LNCaP clone FGC (cell line): ENCODE measurements around the gene NALF2.

ENCODE experiments used
- DNase-seq: peaks from one replicate; pipeline ENCODE4 v3.0.0-alpha.2; 2011; ENCODE audit warnings: low read depth
- H3K4me3 ChIP-seq: 2 replicates; pipeline ENCODE4 v1.5.1; 2011; ENCODE audit warnings: mild to moderate bottlenecking, low read depth, low read length, control low read depth
- CTCF ChIP-seq: IDR thresholded peaks from 2 replicates; pipeline ENCODE4 v1.5.1; 2012; ENCODE audit warnings: mild to moderate bottlenecking; ENCODE audit not compliant: control insufficient read depth, insufficient read depth; ENCODE audit errors: extremely low read depth

NALF2 gene

GRCh38 chrX:69496183-69496582 is 7.9 kb upstream of the NALF2 start:
- no peak for DNase-seq
- no peak for TF ChIP-seq CTCF

GRCh38 chrX:69501429-69501828 is 2.7 kb upstream of the NALF2 start:
- H3K4me3 ChIP-seq, result no peak overlapping the region
- no peak for DNase-seq
- no peak for TF ChIP-seq CTCF

More at GRCh38 chrX:69496183-69496582, 7.9 kb upstream of the NALF2 start:
- no peak overlapping the region for H3K4me3 ChIP-seq

GRCh38 chrX:69503228-69503781 is 821 bp upstream of the NALF2 start:
- H3K4me3 ChIP-seq, result peak overlapping the region; percentile 61
- TF ChIP-seq CTCF, result peak; percentile 43
- no peak for DNase-seq

GRCh38 chrX:69504626-69505612 is 793 bp downstream of the NALF2 start:
- TF ChIP-seq CTCF, result no peak
- DNase-seq, result no peak
- H3K4me3 ChIP-seq, result peak overlapping the region; percentile 61

GRCh38 chrX:69505772-69506616 is 1.9 kb downstream of the NALF2 start:
- H3K4me3 ChIP-seq, result peak overlapping the region; percentile 61

More at GRCh38 chrX:69505772-69506616, 1.9 kb downstream of the NALF2 start:
- DNase-seq, result no peak
- TF ChIP-seq CTCF, result no peak
